ENCODE measurements around the gene EYS. TPM values are rescaled to one million over a fixed set of nuclear protein-coding genes. Genes with fewer than 3 reads are reported as not detected.

The EYS gene
- total RNA-seq, 1 experiment from 2014 or later = not detected

DNA sequence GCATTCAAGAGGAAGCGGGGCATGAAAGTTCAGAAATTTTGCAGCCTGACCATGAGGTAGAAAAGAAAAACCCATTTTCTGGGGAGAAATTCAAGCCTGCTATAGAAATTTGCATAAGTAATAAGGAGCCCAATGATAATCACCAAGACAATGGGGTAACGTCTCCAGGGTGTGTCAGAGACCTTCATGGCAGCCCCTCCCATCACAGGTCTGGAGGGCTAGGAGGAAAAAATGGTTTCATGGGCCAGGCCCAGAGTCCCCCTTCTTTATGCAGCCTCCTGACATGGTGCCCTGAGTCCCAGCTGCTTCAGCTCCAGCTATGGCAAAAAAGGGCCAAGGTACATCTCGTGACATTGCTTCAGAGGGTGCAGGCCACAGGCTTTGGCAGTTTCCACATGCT, 618.5 kb downstream of the EYS start:
- intact Hi-C loops (cut with micrococcal nuclease; ENCODE audit: unreplicated experiment) = no loop called here
- H3K4me3 Mint-ChIP-seq (ENCODE audit: unreplicated experiment) = no peak overlapping the region
- no peaks in the 10 kb centered on the region for H3K36me3 ChIP-seq (ENCODE audit: control insufficient read depth, insufficient read depth, low read length)
- TF ChIP-seq, protein P1, sequence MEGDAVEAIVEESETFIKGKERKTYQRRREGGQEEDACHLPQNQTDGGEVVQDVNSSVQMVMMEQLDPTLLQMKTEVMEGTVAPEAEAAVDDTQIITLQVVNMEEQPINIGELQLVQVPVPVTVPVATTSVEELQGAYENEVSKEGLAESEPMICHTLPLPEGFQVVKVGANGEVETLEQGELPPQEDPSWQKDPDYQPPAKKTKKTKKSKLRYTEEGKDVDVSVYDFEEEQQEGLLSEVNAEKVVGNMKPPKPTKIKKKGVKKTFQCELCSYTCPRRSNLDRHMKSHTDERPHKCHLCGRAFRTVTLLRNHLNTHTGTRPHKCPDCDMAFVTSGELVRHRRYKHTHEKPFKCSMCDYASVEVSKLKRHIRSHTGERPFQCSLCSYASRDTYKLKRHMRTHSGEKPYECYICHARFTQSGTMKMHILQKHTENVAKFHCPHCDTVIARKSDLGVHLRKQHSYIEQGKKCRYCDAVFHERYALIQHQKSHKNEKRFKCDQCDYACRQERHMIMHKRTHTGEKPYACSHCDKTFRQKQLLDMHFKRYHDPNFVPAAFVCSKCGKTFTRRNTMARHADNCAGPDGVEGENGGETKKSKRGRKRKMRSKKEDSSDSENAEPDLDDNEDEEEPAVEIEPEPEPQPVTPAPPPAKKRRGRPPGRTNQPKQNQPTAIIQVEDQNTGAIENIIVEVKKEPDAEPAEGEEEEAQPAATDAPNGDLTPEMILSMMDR (IDR thresholded peaks at IDR 0.05; ENCODE audit: insufficient read depth in 1 of 2, low read depth in 1 of 2, low read length in 1 of 2, severe bottlenecking in 1 of 2, unreplicated experiment in 1 of 2) = no peak
- CTCF ChIA-PET = no interaction called here
- POLR2A ChIA-PET = no interaction called here
- no peaks in the 10 kb centered on the region for H3K4me1 ChIP-seq
- H3K4me3 ChIP-seq (ENCODE audit: low read depth, low read length) = no peak overlapping the region
- BruUV-seq (replicated peaks) = no TSS peak
- H3K27me3 ChIP-seq (replicated peaks; ENCODE audit: control insufficient read depth, insufficient read depth, low read length) = no peaks in the 10 kb centered on the region
- H3K9me3 ChIP-seq = peaks cover 6% of the 10 kb centered on the region; the same call in 1 of the 2 replicates
- no peaks in the 10 kb centered on the region for H3K27me3 Mint-ChIP-seq (ENCODE audit: insufficient read depth, unreplicated experiment)
- H3K4me1 Mint-ChIP-seq (ENCODE audit: low read depth, unreplicated experiment) = no peaks in the 10 kb centered on the region
- no peaks in the 10 kb centered on the region for H3K36me3 Mint-ChIP-seq (ENCODE audit: insufficient read depth, unreplicated experiment)
- H3K27ac Mint-ChIP-seq (ENCODE audit: unreplicated experiment) = no peak overlapping the region
- H3K9me3 Mint-ChIP-seq (ENCODE audit: unreplicated experiment) = no peaks in the 10 kb centered on the region
- DNase-seq = no peak

DNA sequence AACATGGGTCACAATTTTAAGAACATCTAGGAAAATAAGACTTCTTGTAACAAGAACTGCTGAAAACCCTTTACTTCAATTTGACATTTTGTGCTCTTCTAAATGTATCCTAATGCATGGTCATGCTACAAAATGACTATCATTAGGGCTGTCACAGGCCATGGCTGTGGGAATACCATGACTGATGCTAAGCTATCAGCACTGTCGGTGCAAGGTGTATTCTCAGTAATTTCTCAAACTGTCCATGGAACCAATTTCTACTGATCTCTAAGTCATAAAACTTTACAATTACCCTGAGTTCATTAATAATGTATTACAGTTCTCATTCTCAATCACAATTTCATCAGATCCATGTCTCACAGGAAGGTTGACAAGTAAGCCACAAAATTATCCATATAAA, 625.3 kb downstream of the EYS start:
- Histone ChIP-seq H3K4me1 (no peaks in the 10 kb centered on the region), H3K4me3 (ENCODE audit: low read depth, low read length) (no peak overlapping the region), H3K27me3 (replicated peaks; ENCODE audit: control insufficient read depth, insufficient read depth, low read length) (no peaks in the 10 kb centered on the region), H3K36me3 (ENCODE audit: control insufficient read depth, insufficient read depth, low read length) (no peaks in the 10 kb centered on the region), H3K9me3 (no peaks in the 10 kb centered on the region)
- no peak for DNase-seq
- Mint-ChIP-seq H3K36me3 (ENCODE audit: insufficient read depth, unreplicated experiment) (no peaks in the 10 kb centered on the region), H3K9me3 (ENCODE audit: unreplicated experiment) (no peaks in the 10 kb centered on the region), H3K27me3 (ENCODE audit: insufficient read depth, unreplicated experiment) (no peaks in the 10 kb centered on the region), H3K4me3 (ENCODE audit: unreplicated experiment) (no peak overlapping the region), H3K27ac (ENCODE audit: unreplicated experiment) (no peak overlapping the region), H3K4me1 (ENCODE audit: low read depth, unreplicated experiment) (no peaks in the 10 kb centered on the region)
- POLR2A ChIA-PET = no interaction called here
- BruUV-seq (replicated peaks) = no TSS peak
- TF ChIP-seq, protein P1 (IDR thresholded peaks at IDR 0.05; ENCODE audit: insufficient read depth in 1 of 2, low read depth in 1 of 2, low read length in 1 of 2, severe bottlenecking in 1 of 2, unreplicated experiment in 1 of 2) = no peak
- intact Hi-C loops (cut with micrococcal nuclease; ENCODE audit: unreplicated experiment) = no loop called here
- CTCF ChIA-PET = no interaction called here

DNA sequence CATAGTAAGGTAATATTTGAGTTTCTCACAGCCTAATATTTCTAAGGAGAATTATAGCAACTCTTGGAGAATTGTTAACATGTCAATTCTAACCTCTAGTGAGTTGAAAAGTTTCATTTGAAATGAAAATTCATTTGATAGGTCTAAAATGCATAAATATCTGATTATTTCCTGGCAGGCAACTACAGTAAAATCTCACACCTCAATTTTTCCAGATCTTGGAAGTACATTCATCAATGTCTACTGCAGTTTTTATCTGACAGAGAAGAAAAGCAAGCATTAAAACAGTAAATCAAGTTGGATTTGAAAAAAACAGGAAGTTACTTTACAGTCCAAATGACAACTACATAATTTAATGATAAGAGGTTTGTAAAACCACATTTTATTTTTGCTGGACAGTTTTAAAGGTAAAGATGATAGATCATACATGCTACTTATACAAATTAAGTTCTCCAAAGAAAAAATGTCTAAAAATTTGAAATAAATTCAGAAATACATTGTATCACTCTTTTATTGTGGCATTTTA, 631.3 kb downstream of the EYS start:
- TF ChIP-seq, protein P1 (IDR thresholded peaks at IDR 0.05; ENCODE audit: insufficient read depth in 1 of 2, low read depth in 1 of 2, low read length in 1 of 2, severe bottlenecking in 1 of 2, unreplicated experiment in 1 of 2) = no peak
- Histone ChIP-seq H3K4me3 (ENCODE audit: low read depth, low read length) (no peak overlapping the region), H3K36me3 (ENCODE audit: control insufficient read depth, insufficient read depth, low read length) (no peaks in the 10 kb centered on the region), H3K4me1 (no peaks in the 10 kb centered on the region), H3K27me3 (replicated peaks; ENCODE audit: control insufficient read depth, insufficient read depth, low read length) (no peaks in the 10 kb centered on the region), H3K9me3 (no peaks in the 10 kb centered on the region)
- Mint-ChIP-seq H3K9me3 (ENCODE audit: unreplicated experiment) (no peaks in the 10 kb centered on the region), H3K27me3 (ENCODE audit: insufficient read depth, unreplicated experiment) (no peaks in the 10 kb centered on the region), H3K4me3 (ENCODE audit: unreplicated experiment) (no peak overlapping the region), H3K4me1 (ENCODE audit: low read depth, unreplicated experiment) (no peaks in the 10 kb centered on the region), H3K27ac (ENCODE audit: unreplicated experiment) (no peak overlapping the region), H3K36me3 (ENCODE audit: insufficient read depth, unreplicated experiment) (no peaks in the 10 kb centered on the region)
- intact Hi-C loops (cut with micrococcal nuclease; ENCODE audit: unreplicated experiment) = no loop called here
- BruUV-seq (replicated peaks) = no TSS peak
- ChIA-PET POLR2A (no interaction called here), CTCF (no interaction called here)
- no peak for DNase-seq

Measured in Caco-2 (cell line).